Measurements from ENCODE around the gene IL10RA. TPM values are rescaled to one million over a fixed set of nuclear protein-coding genes. Genes with fewer than 3 reads are reported as not detected.

Gene IL10RA
- polyA plus RNA-seq, 1 experiment: not detected

DNA sequence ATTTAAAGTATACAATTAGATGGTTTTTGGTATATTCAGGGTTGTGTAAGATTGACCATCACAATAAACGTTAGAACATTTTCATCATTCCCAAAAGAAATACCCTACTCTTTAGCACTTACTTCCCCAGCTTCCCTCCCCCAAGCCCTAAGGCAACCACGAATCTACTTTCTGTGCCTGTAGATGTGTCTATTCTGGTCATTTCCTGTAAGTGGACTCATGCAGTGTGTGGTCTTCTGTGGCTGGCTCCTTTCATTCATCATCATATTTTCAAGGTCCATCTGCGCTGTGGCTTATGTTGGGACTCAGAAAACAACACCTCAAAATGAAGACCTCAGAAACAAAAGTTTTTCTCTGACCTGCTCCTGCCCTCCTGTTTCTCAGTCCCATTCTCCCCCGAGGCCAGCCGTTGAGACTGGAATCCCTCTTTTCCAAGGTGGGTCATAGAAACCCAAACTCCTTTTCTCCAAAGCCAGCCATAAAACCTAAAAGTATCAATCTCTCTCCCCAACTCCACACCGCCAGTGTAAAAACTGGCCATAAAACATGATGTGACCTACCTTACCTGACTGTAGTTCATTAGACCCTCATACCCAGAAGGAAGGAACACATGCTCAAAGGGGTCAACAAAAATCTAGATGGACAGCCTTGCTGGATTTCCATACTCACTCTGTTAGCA, 44.1 kb upstream of the IL10RA start:
- Histone ChIP-seq H3K27ac (ENCODE audit: low read depth, low read length) (no peak overlapping the region), H3K4me3 (ENCODE audit: low read depth, low read length) (no peak overlapping the region), H3K27me3 (ENCODE audit: control insufficient read depth, insufficient read depth, low read length) (peaks cover 15% of the 10 kb centered on the region), H3K9me3 (ENCODE audit: control insufficient read depth, insufficient read depth, low read length) (no peaks in the 10 kb centered on the region)
- ChIA-PET CTCF (interaction anchor here (1.4 to 2.7 kb wide), 3 partner anchors 99 to 134 kb away, joined by 6 to 19 read pairs (median 10); no protein-coding TSS in a partner anchor), POLR2A (no interaction called here)
- TF ChIP-seq, protein P1, sequence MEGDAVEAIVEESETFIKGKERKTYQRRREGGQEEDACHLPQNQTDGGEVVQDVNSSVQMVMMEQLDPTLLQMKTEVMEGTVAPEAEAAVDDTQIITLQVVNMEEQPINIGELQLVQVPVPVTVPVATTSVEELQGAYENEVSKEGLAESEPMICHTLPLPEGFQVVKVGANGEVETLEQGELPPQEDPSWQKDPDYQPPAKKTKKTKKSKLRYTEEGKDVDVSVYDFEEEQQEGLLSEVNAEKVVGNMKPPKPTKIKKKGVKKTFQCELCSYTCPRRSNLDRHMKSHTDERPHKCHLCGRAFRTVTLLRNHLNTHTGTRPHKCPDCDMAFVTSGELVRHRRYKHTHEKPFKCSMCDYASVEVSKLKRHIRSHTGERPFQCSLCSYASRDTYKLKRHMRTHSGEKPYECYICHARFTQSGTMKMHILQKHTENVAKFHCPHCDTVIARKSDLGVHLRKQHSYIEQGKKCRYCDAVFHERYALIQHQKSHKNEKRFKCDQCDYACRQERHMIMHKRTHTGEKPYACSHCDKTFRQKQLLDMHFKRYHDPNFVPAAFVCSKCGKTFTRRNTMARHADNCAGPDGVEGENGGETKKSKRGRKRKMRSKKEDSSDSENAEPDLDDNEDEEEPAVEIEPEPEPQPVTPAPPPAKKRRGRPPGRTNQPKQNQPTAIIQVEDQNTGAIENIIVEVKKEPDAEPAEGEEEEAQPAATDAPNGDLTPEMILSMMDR (IDR thresholded peaks at IDR 0.05; ENCODE audit: low read depth, low read length): no peak
- no peak for DNase-seq (ENCODE audit: low read depth, low spot score)

- Histone ChIP-seq H3K27ac (ENCODE audit: low read depth, low read length) (no peak overlapping the region), H3K4me3 (ENCODE audit: low read depth, low read length) (no peak overlapping the region), H3K9me3 (ENCODE audit: control insufficient read depth, insufficient read depth, low read length) (no peaks in the 10 kb centered on the region), H3K27me3 (ENCODE audit: control insufficient read depth, insufficient read depth, low read length) (peaks cover 15% of the 10 kb centered on the region)
- TF ChIP-seq, protein P1 (IDR thresholded peaks at IDR 0.05; ENCODE audit: low read depth, low read length): no peak
- ChIA-PET CTCF (interaction anchor here (1.1 to 6.0 kb wide), 3 partner anchors 102 to 138 kb away, joined by 3 to 207 read pairs (median 7); no protein-coding TSS in a partner anchor), POLR2A (no interaction called here)
- no peak for DNase-seq (ENCODE audit: low read depth, low spot score)
Measured at GRCh38 chr11:117944554-117944953, 41.6 kb upstream of the IL10RA start.

- TF ChIP-seq, protein P1 (IDR thresholded peaks at IDR 0.05; ENCODE audit: low read depth, low read length): no peak
- no peaks in the 10 kb centered on the region for H3K9me3 ChIP-seq (ENCODE audit: control insufficient read depth, insufficient read depth, low read length)
- H3K4me3 ChIP-seq (ENCODE audit: low read depth, low read length): no peak overlapping the region
- no peak for DNase-seq (ENCODE audit: low read depth, low spot score)
- peaks cover 15% of the 10 kb centered on the region for H3K27me3 ChIP-seq (ENCODE audit: control insufficient read depth, insufficient read depth, low read length)
- CTCF ChIA-PET: interaction anchor here (0.6 to 6.0 kb wide), 5 partner anchors 9 to 138 kb away, joined by 3 to 207 read pairs (median 7); no protein-coding TSS in a partner anchor
- POLR2A ChIA-PET: no interaction called here
- no peak overlapping the region for H3K27ac ChIP-seq (ENCODE audit: low read depth, low read length)
Measured at GRCh38 chr11:117945047-117945810, 41.0 kb upstream of the IL10RA start.

DNA sequence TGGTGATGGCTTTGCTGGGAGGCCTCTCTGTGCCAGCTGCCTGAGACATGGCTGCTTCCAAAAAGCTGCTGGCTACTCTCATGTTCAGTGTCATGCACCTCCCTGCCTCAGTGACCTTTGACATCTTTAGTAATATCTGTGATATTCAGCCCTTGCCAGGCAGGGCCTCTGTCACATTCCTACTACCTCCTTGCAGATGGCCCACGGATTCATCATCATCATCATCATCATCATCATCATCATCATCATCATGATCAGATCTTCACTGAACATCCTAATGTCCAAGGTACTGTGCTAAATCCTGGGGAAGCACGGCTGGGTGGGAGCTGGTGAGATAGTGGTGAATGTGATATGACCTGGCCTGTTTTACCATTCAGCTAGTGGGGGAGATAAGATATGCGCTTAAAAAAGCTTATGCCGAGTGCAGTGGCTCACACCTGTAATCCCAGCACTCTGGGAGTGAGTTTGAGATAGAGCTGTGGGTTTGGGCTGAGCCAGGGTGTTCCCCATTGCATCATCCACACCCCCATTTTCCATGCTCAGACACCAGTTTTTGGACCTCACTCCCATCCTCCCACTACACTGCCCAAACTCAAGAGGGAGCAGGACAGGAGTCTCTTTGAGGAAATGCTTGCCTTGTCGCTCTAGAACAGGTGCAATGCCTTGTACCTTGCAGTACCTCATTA, 39.9 kb upstream of the IL10RA start:
- no peaks in the 10 kb centered on the region for H3K9me3 ChIP-seq (ENCODE audit: control insufficient read depth, insufficient read depth, low read length)
- H3K27ac ChIP-seq (ENCODE audit: low read depth, low read length): no peak overlapping the region
- H3K27me3 ChIP-seq (ENCODE audit: control insufficient read depth, insufficient read depth, low read length): peaks cover 17% of the 10 kb centered on the region
- H3K4me3 ChIP-seq (ENCODE audit: low read depth, low read length): no peak overlapping the region
- TF ChIP-seq, protein P1 (IDR thresholded peaks at IDR 0.05; ENCODE audit: low read depth, low read length): no peak
- no peak for DNase-seq (ENCODE audit: low read depth, low spot score)
- POLR2A ChIA-PET: interaction anchor here (0.6 kb wide), 1 partner anchor 139 kb away, joined by 3 read pairs; no protein-coding TSS in a partner anchor
- CTCF ChIA-PET: interaction anchor here (0.6 to 6.0 kb wide), 55 partner anchors 10 to 1090 kb away, joined by 3 to 256 read pairs (median 5); partner anchors contain the start of genes DSCAML1, FXYD2, FXYD6 and SCN4B

Data from AG04450 (cell line).